OCI-M2 (cell line): ENCODE results near the gene MPRIP.

Experiments used
- DNase-seq: peaks from one replicate; lab custom pipeline; 2025; ENCODE audit not compliant: unreplicated experiment; lab: John Stamatoyannopoulos, UW

MPRIP gene

DNA sequence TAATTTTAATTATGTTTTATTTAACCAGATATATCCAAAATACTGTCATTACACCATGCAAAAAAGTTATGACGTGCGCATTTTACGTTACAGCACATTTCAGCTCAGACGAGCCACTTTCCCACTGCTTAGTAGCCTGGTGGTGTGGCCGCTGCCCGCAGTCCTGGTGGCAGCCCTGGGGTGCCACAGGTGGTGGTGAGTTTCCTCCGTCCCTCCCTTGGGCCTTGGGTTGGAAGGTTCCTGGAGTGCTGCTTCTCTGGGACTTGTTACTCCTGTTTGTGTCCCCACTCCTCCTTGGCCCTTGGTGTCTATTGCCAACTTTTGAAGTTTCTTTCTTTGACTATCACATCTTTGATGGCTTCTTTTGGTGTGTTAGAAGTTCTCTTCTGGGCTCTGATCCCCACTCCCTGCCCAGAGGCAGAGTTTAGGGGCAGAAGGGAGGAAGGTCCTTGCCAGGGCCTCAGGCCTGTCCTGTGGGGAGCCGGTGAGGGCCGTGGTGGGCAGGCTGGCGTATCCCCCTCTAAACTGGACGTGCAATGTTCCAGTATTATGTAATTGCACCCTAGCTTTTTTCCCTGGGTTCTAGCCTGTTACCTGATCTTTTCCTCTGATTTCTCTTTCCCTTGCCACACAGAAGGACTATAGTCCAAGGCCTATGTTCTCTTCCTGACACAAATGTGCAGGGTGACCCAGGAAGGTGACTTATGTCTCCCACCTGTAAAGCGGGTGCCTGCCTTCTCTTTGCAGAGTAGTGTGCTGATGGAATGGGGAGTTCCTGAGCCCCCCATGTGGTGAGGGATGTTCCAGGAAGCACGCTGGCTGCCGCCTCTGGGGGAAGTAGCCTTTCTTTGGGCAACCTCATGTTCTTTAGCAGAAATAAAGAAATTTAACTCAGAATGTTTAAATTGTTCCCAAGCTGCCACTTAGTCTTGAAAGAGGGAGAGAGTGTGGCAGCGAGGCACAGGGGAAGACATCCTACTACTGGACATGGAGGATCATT, 8.4 kb downstream of the MPRIP start:
- no peak for DNase-seq

GRCh38 chr17:17051380-17051779, 9.1 kb downstream of the MPRIP start:
- DNase-seq: no peak

DNA sequence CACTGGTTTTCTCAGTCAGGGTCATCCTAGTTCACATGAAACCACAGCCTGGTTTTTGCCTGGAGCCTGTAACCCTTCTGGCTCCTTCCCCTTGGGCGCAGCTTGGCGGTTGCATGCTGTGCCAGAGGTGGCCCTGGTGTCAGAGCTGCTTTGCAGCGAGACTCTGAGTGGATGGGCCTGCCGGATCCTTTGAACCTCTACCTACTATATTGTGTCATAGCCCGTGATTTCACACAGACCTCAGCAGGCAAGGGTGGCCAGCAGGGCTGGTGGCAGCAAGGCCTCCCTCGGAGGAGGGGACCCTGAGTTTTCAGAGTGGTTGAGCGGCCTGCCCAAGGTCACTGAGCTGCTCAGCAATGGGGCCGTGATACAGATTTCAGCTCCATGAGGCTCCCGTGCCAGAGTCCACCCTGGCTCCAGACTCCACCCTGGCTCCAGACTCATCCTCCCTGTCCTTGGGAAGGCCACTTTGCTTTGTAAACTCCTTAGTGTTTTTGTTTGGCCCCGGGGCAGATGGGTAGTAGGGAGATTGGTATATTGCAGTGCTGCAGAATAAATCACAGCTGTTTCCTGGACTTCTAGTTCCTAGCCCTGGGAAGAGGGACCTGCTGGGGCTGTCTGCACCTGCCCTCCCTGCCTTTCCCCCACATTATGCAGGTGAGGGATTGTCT, 9.7 kb downstream of the MPRIP start:
- no peak for DNase-seq

DNA sequence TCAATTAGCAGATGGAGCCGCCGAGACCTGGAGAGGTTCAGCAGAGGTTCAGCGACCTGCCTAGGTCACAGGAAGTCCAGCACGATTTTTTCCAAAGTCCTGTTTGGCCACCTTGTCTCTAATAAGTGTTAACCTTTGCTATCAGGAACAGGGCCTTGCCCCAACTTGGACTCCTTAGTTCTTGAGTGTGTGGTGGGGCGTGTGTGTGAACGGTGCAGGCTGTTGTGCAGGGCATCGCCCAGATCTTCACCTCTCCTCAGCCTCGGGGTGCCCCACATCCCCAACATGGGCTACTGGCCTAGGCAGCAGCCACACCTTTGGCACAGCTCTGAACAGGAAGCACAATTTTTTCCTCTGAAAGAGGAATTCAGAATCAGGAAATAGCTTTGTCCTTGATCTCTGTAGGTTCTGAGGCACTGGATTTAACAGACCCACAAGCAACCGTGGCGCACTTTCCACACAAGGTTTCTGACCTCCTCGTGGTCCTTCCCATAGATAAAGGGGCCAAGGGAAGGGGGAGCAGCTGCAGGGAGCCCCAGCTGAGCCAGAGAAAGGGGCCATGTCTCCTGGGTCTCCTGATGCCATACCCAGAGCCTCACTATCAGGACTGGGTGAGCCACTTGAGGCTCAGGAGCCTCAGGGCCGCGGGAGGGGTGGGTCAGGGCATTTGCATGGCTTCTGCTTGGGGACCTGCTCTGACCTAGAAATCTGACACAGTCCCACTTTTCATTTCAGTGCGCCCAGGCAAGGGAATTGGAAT, 10.4 kb downstream of the MPRIP start:
- no peak for DNase-seq

DNA sequence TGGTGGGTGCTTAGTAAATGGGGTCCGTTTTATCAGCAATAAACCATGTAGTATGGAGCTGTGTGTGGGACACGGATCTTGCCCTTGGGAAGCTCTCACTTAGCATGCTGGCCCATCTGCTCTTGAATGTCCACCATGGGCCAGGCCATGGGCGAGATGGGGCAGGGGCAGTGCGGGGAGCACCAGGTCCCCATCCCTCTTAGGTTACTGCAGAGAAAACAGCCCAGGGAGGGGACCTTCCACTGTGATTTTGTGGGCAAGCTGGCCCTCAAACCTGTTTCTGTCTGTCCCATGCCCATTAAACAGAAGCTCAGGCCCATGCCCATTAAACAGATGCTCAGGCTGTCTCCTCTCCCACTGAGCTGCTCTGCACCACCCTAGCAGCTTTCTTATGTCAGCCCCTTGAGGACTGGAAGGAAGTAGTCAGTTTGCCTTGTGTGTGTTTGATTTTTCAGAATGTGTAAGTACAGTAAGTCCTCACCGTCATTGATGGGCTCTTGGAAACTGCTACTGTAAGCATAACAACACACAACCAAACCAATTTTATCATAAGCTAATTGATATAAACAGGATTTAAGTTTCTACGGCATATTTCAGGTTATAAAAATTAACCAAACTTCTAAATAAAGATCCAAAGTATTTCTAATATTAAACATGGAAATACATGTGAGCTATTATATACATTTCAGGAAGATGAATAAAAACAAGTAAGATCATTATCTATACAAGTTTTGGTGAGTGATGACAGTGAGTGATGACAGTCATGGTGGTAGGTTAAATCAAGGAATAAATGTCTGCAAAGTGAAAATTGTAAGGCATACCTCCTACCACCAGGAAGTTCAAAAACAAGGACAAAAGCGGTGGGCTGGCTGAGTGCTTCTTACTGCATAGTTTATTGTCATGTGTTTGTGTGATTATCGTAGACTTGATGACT, 11.5 kb downstream of the MPRIP start:
- no peak for DNase-seq

DNA sequence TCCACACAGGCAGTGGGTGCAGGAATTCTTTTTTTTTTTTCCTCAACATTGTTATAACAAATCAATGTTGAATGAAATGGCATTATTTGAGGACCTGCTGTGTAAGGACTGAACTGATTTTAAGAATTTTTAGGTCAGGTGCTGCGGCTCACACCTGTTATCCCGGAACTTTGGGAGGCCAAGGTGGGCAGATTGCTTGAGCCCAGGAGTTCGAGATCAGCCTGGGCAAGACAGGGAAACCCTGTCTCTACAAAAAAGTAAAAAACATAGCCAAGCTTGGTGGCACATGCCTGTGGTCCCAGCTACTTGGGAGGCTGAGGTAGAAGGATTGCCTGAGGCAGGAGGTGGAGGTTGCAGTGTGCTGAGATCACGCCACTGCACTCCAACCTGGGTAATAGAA, 12.4 kb downstream of the MPRIP start:
- DNase-seq: no peak

DNA sequence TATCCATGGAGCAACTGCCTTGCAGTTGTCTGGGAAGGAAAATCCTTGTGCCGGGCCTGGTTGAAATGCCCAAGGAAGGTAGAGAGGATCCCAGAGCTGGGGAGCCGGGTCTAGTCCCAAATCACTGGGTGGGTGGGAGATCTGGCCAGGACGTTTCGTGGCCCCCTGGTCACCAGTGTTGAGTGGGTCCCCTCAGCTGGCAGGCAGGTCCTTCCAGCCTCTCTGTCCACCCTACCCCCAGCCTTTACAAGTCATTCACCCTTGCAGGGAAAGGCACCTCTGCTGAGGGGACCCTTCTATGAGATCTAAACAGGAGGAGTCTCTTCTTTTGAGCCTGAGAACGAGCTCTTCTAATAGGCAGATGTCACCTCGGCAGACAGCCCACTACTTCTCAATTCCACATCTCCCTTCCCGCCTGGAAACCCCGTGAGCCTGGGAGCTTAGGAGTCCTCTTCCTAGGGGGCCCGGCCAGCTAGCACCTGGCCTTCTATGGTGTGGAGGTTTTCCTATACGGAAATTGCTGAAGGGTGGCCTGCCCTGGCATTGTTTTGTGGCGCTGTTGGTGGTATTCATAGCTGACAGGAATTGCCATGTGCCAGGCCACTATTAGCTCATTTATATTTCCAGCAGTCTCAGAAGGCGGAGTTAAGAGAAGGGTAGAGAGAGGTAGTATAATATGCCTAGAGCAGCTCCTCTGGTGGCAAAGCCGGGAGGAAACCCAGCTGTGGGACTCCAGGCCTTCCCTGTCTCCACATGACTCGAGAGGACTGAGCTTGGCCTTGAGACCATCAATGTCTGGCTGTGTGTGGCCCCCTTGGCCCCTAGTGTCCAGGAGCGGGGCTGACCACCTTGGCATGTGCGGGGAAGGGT, 13.3 kb downstream of the MPRIP start:
- no peak for DNase-seq

GRCh38 chr17:17056156-17056539, 13.9 kb downstream of the MPRIP start:
- no peak for DNase-seq

DNA sequence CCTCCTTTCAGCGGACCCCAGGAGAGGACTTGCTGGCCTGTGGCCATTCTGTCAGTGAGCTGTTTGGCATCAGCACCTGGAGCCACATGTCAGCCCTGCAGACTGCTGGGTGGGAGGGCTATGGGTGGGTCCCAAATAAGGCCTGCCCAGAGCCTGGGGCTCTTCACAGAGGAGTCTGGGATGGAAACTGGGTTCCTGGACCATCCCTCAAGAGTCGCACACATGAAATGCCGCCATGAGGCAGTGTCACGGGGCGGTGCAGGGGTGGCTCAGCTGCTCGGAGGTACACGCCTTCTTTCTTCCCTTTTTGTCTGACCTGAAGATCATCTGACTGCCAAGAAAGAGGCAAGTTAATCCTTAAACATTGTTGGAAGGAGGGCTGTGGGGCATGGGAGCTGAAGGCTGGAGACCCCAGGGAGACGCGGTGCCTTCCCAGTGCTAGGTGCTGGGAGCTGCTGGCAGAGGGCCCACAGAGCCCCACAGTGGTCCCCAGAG, 14.8 kb downstream of the MPRIP start:
- no peak for DNase-seq

DNA sequence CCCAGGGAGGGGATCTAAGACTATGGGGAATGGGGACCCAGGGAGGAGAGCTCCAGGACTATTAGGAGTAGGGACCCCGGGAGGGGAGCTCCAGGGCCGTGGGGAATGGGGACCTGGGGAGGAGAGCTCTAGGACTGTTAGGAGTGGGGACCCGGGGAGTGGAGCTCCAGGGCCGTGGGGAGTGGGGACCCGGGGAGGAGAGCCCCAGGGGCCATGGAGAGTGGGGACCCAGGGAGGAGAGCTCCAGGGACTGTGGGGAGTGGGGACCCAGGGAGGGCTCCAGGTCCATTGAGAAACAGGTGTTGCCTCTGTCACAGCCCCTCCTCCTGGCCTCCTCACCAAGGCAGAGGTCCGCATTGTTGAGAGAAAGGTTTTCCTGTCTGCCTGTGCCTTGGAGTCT, 16.0 kb downstream of the MPRIP start:
- DNase-seq: no peak

DNA sequence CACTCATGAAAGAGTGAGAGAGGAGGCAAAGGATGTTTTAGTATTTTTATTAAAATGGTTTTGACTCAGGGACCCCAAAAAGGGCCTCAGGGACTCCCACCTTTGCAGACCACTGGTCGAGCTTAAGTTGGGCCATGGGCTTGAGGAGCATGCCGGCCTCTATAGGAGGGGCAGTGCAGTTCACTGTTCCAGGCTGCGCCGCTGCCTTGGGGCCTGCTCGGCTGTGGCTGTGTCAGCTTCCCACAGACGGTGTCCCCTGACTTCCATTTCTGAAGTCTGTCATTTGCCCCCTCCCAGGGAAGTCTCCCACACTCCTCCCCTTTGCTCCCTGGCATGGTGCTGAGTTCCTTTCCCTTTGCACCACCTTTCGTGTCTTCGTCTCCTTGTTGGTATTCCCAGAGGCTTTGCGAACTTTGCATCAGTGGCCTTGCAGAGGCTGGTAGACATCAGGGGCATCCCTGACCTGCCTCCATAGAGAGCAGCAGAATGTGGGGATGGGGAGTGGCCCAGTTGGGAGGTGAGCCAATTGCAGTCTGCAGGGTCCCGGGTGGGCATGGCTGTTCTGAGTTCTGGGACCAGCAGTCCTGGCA, 17.1 kb downstream of the MPRIP start:
- no peak for DNase-seq

DNA sequence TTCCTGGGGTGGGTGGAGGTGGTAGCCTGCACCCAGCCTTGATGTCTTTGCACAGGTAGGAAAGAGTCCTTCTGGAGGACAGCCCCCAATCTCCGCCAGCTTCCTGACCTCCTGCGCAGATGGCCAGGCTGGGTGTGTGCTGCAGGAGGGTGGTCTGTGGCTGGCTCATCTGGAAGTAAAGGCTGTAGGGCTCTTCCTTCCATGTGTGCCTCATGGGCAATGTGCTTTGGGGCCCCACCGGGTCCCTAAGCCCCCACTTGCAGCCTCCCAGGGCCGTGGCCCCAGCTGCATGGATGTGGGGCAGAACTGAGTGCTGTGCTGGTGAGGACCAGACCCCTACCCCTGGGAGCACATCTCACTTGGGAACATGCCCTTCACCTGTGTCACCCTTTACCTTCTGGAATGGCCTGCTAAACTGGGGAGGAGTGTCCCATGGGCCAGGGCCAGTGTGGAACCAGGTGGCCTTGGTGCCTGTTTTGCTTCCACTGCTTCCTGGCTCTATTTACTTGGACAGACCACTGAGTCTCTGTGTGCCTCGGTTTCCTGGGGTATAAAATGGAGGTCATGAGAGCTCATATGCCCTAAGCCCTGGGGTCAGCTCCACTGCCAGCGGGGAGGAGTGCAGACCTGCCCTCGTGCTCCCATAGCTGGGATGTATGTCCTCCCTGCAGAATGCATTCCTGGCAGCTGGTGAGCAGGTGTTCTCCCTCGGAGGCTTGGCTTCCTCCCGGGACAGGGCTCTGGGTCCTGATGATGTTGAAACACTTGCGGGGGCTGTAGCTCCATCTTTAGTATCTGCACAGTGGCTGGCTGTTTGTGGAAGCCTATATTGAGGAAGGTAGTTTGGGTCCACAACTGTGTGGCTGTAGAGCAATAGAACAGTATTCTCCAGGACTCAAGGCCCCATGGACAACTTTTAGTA, 18.0 kb downstream of the MPRIP start:
- no peak for DNase-seq

- DNase-seq: no peak
Measured at GRCh38 chr17:17060930-17061329, 18.7 kb downstream of the MPRIP start.

GRCh38 chr17:17061516-17061915, 19.3 kb downstream of the MPRIP start:
- DNase-seq: no peak

GRCh38 chr17:17062356-17062755, 20.1 kb downstream of the MPRIP start:
- DNase-seq: no peak

DNA sequence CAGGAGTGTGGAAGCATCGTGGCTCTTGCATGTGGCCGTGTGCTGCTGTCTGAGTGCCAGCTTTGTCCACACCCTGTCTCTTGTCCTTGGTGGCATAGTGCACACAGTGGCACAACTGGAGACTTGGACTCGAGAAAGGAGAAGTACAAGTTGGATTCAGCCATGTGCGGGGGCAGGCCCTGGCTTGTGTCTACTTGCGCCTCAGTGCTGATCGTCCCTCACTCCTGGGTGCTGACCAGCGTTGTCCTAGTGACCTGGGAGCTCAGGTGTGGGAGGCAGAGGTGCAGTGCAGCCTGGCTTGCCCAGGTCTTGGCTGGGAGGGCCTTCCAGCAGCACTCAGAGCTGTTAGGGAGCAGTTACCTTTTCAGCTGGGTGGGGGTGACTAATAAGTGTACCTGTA, 20.6 kb downstream of the MPRIP start:
- no peak for DNase-seq

DNA sequence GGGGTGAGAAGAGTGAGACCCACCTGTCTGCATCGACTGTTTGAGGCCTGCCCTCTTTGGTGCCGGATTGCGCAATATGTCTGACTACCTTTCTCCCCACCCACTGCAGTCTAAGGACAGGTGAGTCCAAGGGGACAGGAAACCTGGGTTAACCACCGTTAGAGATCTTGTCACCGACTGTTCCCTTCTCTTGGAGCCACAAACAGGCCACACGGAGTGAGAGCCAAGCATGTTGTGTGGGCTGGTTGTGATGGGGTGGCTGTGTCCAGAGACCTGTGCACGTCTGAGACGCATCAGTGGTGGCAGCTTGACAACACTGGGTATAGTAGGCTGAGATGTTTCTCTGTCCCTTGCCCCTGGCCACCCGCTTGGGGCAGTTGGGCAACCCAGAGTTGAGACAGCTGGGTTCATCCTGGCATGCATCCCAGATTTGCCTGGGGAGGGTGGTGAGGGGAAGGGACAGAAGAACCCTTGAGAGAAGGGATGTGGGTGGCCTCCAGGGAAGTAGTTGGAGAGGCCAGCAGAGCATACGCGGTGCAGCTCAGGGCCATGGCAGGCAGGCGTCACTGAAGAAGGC, 21.4 kb downstream of the MPRIP start:
- DNase-seq: no peak

DNA sequence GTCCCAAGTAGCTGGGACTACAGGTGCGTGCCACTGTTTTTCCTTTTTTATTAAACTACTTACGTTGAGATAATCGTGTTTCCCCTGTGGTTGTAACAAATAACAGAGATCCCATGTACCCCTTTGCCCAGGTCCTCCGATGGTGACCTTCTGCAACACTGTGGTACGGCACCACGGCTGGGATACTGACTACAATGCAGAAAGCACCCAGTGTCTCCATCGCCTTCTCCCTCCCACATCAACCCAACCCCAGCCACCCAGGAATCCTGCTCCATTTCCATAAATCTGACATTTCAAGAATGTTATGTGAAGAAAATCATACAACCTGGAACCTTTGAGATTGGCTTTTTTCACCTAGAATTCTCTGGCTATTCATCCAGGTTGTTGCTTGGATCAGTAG, 22.1 kb downstream of the MPRIP start:
- DNase-seq: no peak
